GM18526 (cell line): Measurements from ENCODE around the gene NFATC1.

Source experiments
- POLR2A ChIP-seq: IDR thresholded peaks from 3 replicates; pipeline ENCODE4 v1.6.1; 2011; ENCODE audit not compliant: insufficient read length; ENCODE audit errors: extremely low read depth

The NFATC1 gene

GRCh38 chr18:79432376-79433120 lies 36.8 kb downstream of the NFATC1 start:
- TF ChIP-seq POLR2A = no peak

GRCh38 chr18:79433431-79433830 lies 37.7 kb downstream of the NFATC1 start:
- no peak for TF ChIP-seq POLR2A

- TF ChIP-seq POLR2A = no peak
These were observed 39.1 kb downstream of the NFATC1 start for GRCh38 chr18:79434607-79435401.

- no peak for TF ChIP-seq POLR2A
These were observed 41.0 kb downstream of the NFATC1 start for GRCh38 chr18:79436556-79437275.

- TF ChIP-seq POLR2A = no peak
These were observed 42.6 kb downstream of the NFATC1 start for GRCh38 chr18:79438089-79438897.

- TF ChIP-seq POLR2A = no peak
These were observed 43.3 kb downstream of the NFATC1 start for GRCh38 chr18:79438898-79439627.

- TF ChIP-seq POLR2A = no peak
These were observed 43.9 kb downstream of the NFATC1 start for GRCh38 chr18:79439628-79440023.

GRCh38 chr18:79440316-79441110 lies 44.8 kb downstream of the NFATC1 start:
- no peak for TF ChIP-seq POLR2A

GRCh38 chr18:79441420-79441819 lies 45.7 kb downstream of the NFATC1 start:
- TF ChIP-seq POLR2A = no peak

- TF ChIP-seq POLR2A = no peak
These were observed 46.9 kb downstream of the NFATC1 start for GRCh38 chr18:79442508-79443221.

- TF ChIP-seq POLR2A = no peak
These were observed 49.5 kb downstream of the NFATC1 start for GRCh38 chr18:79445221-79445620.

GRCh38 chr18:79445696-79446561 lies 50.2 kb downstream of the NFATC1 start:
- no peak for TF ChIP-seq POLR2A
